GM23338 (cell line): ENCODE measurements around the gene GRIN2A. TPM values are rescaled to one million over a fixed set of nuclear protein-coding genes. Genes with fewer than 3 reads are reported as not detected.

Experiments
- ATAC-seq: fragments of 200-7000 bp; cut with Tn5 transposase; 3 replicates; pipeline ENCODE4 v1.9.1; 2020
- DNase-seq: peaks from one replicate; pipeline ENCODE4 v3.0.0-alpha.2; 2015; ENCODE audit warnings: low spot score
- H2AFZ ChIP-seq: fragments of 200-600 bp; sonication (generic); 2 replicates; pipeline ENCODE4 v1.8.0; 2016; ENCODE audit warnings: antibody characterized with exemption, mild to moderate bottlenecking, moderate library complexity
- H3F3A ChIP-seq: fragments of 200-600 bp; sonication (generic); replicated peaks from 2 replicates; pipeline ENCODE4 v1.8.0; 2017; ENCODE audit warnings: antibody characterized with exemption, mixed run types, low read depth
- H3K27ac ChIP-seq: fragments of 200-600 bp; sonication (generic); 2 replicates; pipeline ENCODE4 v1.6.1; 2016; ENCODE audit warnings: low read depth
- H3K27me3 ChIP-seq: fragments of 200-600 bp; sonication (generic); 2 replicates; pipeline ENCODE4 v1.8.0; 2016; ENCODE audit warnings: mild to moderate bottlenecking, mixed run types, moderate library complexity; ENCODE audit not compliant: insufficient read depth
- H3K36me3 ChIP-seq: fragments of 200-600 bp; sonication (generic); 2 replicates; pipeline ENCODE4 v1.8.0; 2016; ENCODE audit warnings: mild to moderate bottlenecking; ENCODE audit not compliant: insufficient read depth
- H3K4me1 ChIP-seq: fragments of 200-600 bp; sonication (generic); 2 replicates; pipeline ENCODE4 v1.8.0; 2016; ENCODE audit warnings: mild to moderate bottlenecking, moderate library complexity; ENCODE audit not compliant: insufficient read depth
- H3K4me2 ChIP-seq: fragments of 200-600 bp; sonication (generic); 2 replicates; pipeline ENCODE4 v1.7.1; 2017; ENCODE audit warnings: mixed run types
- H3K4me3 ChIP-seq: fragments of 200-600 bp; sonication (generic); 2 replicates; pipeline ENCODE4 v1.6.1; 2016; ENCODE audit warnings: mixed run types
- H3K79me2 ChIP-seq: fragments of 200-600 bp; sonication (generic); replicated peaks from 2 replicates; pipeline ENCODE4 v1.8.0; 2017; ENCODE audit warnings: mild to moderate bottlenecking; ENCODE audit not compliant: insufficient read depth
- H3K9me2 ChIP-seq: fragments of 200-600 bp; sonication (generic); 2 replicates; pipeline ENCODE4 v1.8.0; 2017; ENCODE audit not compliant: insufficient read depth
- H4K20me1 ChIP-seq: fragments of 200-600 bp; sonication (generic); replicated peaks from 2 replicates; pipeline ENCODE4 v1.8.0; 2017; ENCODE audit warnings: mild to moderate bottlenecking; ENCODE audit not compliant: insufficient read depth
- H3K27ac Mint-ChIP-seq: 2 replicates; pipeline ENCODE4 v1.8.0; 2020; ENCODE audit warnings: inconsistent platforms, mild to moderate bottlenecking, moderate library complexity, mixed read lengths
- H3K27me3 Mint-ChIP-seq: 3 replicates; pipeline ENCODE4 v1.8.0; 2022; ENCODE audit warnings: low read depth, mild to moderate bottlenecking, moderate library complexity, mixed read lengths, inconsistent platforms; ENCODE audit not compliant: insufficient read depth, poor library complexity
- H3K36me3 Mint-ChIP-seq: 3 replicates; pipeline ENCODE4 v1.8.0; 2021; ENCODE audit warnings: low read depth, mild to moderate bottlenecking, inconsistent platforms, moderate library complexity, mixed read lengths
- H3K4me1 Mint-ChIP-seq: 3 replicates; pipeline ENCODE4 v1.8.0; 2020; ENCODE audit warnings: mild to moderate bottlenecking, inconsistent platforms, mixed read lengths
- H3K4me3 Mint-ChIP-seq: 3 replicates; pipeline ENCODE4 v1.8.0; 2021; ENCODE audit warnings: moderate library complexity, mild to moderate bottlenecking, inconsistent platforms, mixed read lengths
- H3K9me3 Mint-ChIP-seq: 3 replicates; pipeline ENCODE4 v1.8.0; 2020; ENCODE audit warnings: moderate library complexity, mild to moderate bottlenecking, inconsistent platforms, mixed read lengths
- CREB1 ChIP-seq: fragments of 250-450 bp; sonication (Bioruptor Pico); IDR thresholded peaks from 2 replicates; pipeline ENCODE4 v1.5.0; 2020; ENCODE audit warnings: low read depth, mild to moderate bottlenecking, moderate library complexity
- EZH2 ChIP-seq: fragments of 200-600 bp; sonication (generic); IDR thresholded peaks from one replicate; pipeline ENCODE4 v1.8.0; 2017; ENCODE audit warnings: antibody characterized with exemption, mild to moderate bottlenecking, low read depth; ENCODE audit not compliant: unreplicated experiment
- JUNB ChIP-seq: IDR thresholded peaks from one replicate; pipeline ENCODE4 v1.6.1; 2016; ENCODE audit warnings: antibody characterized with exemption; ENCODE audit not compliant: unreplicated experiment
- NANOG ChIP-seq: IDR thresholded peaks from 2 replicates; pipeline ENCODE4 v1.6.1; 2016; ENCODE audit warnings: antibody characterized with exemption, borderline replicate concordance
- POLR2AphosphoS5 ChIP-seq: IDR thresholded peaks from 2 replicates; pipeline ENCODE4 v1.6.1; 2016; ENCODE audit warnings: antibody characterized with exemption, low read depth
- STAT1 ChIP-seq: IDR thresholded peaks from one replicate; pipeline ENCODE4 v1.6.1; 2016; ENCODE audit warnings: antibody characterized with exemption; ENCODE audit not compliant: unreplicated experiment
- ZNF331 ChIP-seq: fragments of 250-450 bp; sonication (Bioruptor Pico); IDR thresholded peaks from 2 replicates; pipeline ENCODE4 v1.5.0; 2020; ENCODE audit warnings: low read depth, mild to moderate bottlenecking, moderate library complexity
- polyA plus RNA-seq: library from polyadenylated mRNA; unstranded; fragments of >200 nt; fragmentation: Nextera tagmentation; extraction: Ambion mirVana; gene quantifications from 2 replicates; pipeline ENCODE4 v1.2.1, GENCODE V29; 2016
- total RNA-seq: library from RNA; depleted of rRNA; stranded (reverse); fragments of >200 nt; shearing (Covaris generic); gene quantifications from 2 replicates; pipeline ENCODE4 v1.2.3, GENCODE V29; 2014
- TF ChIP-seq, protein P1 (sequence below): IDR thresholded peaks from 2 replicates; pipeline ENCODE4 v1.6.1; 2016; ENCODE audit warnings: antibody characterized with exemption
- TF ChIP-seq, protein P2 (sequence below): IDR thresholded peaks from one replicate; pipeline ENCODE4 v1.6.1; 2018; ENCODE audit warnings: antibody characterized with exemption; ENCODE audit not compliant: unreplicated experiment
- TF ChIP-seq, protein P3 (sequence below), 2 experiments: fragments of 200-600 bp in 1 of 2; sonication (generic) in 1 of 2; conservative IDR thresholded peaks; 2 replicates each; pipeline versions ENCODE4 v1.5.1 to v1.6.1; 2016 to 2017; ENCODE audit warnings: antibody characterized with exemption in 2 of 2, low read depth in 2 of 2, mild to moderate bottlenecking in 2 of 2, moderate library complexity in 1 of 2

Gene GRIN2A
- total and polyA plus RNA-seq, 2 experiments from 2014 or later: 0.89 to 5.1 TPM

DNA sequence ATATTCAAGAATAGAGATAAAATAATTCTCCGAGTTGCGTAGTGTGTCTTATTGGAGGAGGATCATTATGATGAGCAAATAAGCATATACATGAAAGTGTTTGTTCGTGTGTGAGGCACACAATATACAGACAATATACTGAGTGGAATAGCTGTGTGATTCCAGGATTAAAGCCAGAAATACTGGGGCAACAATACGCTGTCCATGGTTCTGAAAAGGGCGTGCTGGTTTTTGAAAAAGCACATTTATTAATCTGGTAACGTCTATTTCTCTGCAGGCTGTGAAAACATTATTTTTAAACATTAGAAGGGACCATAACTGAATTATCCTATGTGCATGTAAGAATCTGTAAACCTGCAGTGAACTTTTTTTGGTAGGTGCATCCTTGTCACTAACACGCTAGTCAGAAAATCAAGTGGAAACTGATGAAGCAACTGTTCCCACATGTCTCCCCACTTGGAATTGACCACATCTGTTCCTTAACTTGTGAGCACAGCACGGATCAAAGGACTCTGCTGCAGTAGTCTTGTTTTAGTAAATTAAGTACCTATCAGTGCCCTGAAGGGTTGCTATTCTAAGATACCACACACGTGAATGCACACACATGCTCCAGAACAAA is 346.0 kb downstream of the GRIN2A start:
- no peak overlapping the region for H3K4me3 Mint-ChIP-seq
- no peak overlapping the region for H3K27ac Mint-ChIP-seq
- peaks cover 42% of the 10 kb centered on the region for H3K4me1 ChIP-seq
- no peaks in the 10 kb centered on the region for H3K27me3 Mint-ChIP-seq
- H3F3A ChIP-seq: no peaks in the 10 kb centered on the region
- H3K4me2 ChIP-seq: peak overlapping the region; percentile 42; the same call in 1 of the 2 replicates
- no peak overlapping the region for H3K4me3 ChIP-seq
- no peaks in the 10 kb centered on the region for H3K36me3 Mint-ChIP-seq
- DNase-seq (peak; percentile 72), ATAC-seq (no peak; the same call in 2 of the 3 replicates)
- no peaks in the 10 kb centered on the region for H4K20me1 ChIP-seq
- TF ChIP-seq, protein P1, sequence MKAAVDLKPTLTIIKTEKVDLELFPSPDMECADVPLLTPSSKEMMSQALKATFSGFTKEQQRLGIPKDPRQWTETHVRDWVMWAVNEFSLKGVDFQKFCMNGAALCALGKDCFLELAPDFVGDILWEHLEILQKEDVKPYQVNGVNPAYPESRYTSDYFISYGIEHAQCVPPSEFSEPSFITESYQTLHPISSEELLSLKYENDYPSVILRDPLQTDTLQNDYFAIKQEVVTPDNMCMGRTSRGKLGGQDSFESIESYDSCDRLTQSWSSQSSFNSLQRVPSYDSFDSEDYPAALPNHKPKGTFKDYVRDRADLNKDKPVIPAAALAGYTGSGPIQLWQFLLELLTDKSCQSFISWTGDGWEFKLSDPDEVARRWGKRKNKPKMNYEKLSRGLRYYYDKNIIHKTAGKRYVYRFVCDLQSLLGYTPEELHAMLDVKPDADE: no peak
- TF ChIP-seq, protein P2, sequence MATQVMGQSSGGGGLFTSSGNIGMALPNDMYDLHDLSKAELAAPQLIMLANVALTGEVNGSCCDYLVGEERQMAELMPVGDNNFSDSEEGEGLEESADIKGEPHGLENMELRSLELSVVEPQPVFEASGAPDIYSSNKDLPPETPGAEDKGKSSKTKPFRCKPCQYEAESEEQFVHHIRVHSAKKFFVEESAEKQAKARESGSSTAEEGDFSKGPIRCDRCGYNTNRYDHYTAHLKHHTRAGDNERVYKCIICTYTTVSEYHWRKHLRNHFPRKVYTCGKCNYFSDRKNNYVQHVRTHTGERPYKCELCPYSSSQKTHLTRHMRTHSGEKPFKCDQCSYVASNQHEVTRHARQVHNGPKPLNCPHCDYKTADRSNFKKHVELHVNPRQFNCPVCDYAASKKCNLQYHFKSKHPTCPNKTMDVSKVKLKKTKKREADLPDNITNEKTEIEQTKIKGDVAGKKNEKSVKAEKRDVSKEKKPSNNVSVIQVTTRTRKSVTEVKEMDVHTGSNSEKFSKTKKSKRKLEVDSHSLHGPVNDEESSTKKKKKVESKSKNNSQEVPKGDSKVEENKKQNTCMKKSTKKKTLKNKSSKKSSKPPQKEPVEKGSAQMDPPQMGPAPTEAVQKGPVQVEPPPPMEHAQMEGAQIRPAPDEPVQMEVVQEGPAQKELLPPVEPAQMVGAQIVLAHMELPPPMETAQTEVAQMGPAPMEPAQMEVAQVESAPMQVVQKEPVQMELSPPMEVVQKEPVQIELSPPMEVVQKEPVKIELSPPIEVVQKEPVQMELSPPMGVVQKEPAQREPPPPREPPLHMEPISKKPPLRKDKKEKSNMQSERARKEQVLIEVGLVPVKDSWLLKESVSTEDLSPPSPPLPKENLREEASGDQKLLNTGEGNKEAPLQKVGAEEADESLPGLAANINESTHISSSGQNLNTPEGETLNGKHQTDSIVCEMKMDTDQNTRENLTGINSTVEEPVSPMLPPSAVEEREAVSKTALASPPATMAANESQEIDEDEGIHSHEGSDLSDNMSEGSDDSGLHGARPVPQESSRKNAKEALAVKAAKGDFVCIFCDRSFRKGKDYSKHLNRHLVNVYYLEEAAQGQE: peak; percentile 87
- no peaks in the 10 kb centered on the region for H3K79me2 ChIP-seq
- H3K27ac ChIP-seq: peak overlapping the region; percentile 91; the same call in 1 of the 2 replicates
- H3K4me1 Mint-ChIP-seq: peaks cover 26% of the 10 kb centered on the region
- H3K27me3 ChIP-seq: no peaks in the 10 kb centered on the region
- no peak overlapping the region for H2AFZ ChIP-seq
- H3K9me3 Mint-ChIP-seq: no peaks in the 10 kb centered on the region
- H3K9me2 ChIP-seq: no peaks in the 10 kb centered on the region
- no peaks in the 10 kb centered on the region for H3K36me3 ChIP-seq

DNA sequence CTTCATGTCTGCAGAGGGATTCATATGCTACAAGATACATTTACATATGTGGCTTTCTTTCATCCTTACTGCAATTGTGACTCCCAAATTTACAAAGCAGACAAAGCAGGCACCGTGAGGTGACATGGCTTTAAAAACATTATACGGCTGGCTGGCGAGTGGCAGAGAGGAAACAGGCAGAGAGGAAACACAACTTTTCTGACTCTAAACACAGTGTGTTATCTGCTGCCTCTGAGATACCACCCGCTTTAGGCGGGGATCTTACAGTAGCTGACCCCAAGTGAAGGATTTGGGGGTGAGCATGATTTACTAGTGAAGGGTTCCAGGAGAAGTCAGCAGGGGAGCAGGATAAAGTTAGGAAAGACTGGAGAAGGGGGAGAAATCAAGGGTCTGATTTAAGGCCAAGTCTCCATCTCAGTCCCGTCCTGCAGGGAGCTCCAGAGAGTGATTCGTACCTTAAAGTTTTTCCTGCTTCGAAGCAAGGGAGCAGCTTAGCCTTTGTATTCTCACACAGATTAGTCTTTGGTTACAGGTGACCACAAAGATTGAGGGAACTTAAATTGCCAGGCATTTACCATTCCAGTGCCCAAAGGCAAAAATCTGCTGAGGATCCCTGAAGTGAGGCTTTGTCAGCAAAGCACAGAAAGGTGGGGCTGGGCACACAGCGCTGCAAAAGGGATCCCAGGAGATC is 355.0 kb downstream of the GRIN2A start:
- H3K9me3 Mint-ChIP-seq: no peaks in the 10 kb centered on the region
- H3K27me3 Mint-ChIP-seq: peaks cover 15% of the 10 kb centered on the region
- no peaks in the 10 kb centered on the region for H3K36me3 ChIP-seq
- DNase-seq (peak; percentile 49), ATAC-seq (peak; percentile 89)
- peak overlapping the region; percentile 12; the same call in 1 of the 2 replicates for H3K4me3 ChIP-seq
- H3K27ac ChIP-seq: peak overlapping the region; percentile 62
- H3K4me1 Mint-ChIP-seq: peaks cover 28% of the 10 kb centered on the region
- H3K36me3 Mint-ChIP-seq: no peaks in the 10 kb centered on the region
- H3K4me2 ChIP-seq: peak overlapping the region; percentile 28; the same call in 1 of the 2 replicates
- H3K27ac Mint-ChIP-seq: peak overlapping the region; percentile 11; the same call in 1 of the 2 replicates
- no peak overlapping the region for H3K4me3 Mint-ChIP-seq
- no peaks in the 10 kb centered on the region for H4K20me1 ChIP-seq
- H3K79me2 ChIP-seq: no peaks in the 10 kb centered on the region
- peaks cover 21% of the 10 kb centered on the region for H3K4me1 ChIP-seq
- H3F3A ChIP-seq: no peaks in the 10 kb centered on the region
- H3K27me3 ChIP-seq: no peaks in the 10 kb centered on the region
- peak overlapping the region; percentile 83 for H2AFZ ChIP-seq
- no peaks in the 10 kb centered on the region for H3K9me2 ChIP-seq
- TF ChIP-seq EZH2 (no peak), JUNB (no peak), NANOG (no peak), CREB1 (CRISPR knock-in tag) (no peak), STAT1 (no peak), POLR2AphosphoS5 (no peak), ZNF331 (CRISPR knock-in tag) (no peak)
- TF ChIP-seq, protein P3, sequence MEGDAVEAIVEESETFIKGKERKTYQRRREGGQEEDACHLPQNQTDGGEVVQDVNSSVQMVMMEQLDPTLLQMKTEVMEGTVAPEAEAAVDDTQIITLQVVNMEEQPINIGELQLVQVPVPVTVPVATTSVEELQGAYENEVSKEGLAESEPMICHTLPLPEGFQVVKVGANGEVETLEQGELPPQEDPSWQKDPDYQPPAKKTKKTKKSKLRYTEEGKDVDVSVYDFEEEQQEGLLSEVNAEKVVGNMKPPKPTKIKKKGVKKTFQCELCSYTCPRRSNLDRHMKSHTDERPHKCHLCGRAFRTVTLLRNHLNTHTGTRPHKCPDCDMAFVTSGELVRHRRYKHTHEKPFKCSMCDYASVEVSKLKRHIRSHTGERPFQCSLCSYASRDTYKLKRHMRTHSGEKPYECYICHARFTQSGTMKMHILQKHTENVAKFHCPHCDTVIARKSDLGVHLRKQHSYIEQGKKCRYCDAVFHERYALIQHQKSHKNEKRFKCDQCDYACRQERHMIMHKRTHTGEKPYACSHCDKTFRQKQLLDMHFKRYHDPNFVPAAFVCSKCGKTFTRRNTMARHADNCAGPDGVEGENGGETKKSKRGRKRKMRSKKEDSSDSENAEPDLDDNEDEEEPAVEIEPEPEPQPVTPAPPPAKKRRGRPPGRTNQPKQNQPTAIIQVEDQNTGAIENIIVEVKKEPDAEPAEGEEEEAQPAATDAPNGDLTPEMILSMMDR (conservative IDR thresholded peaks at IDR 0.05; ENCODE audit: low read depth in 2 of 2): no peak
- TF ChIP-seq, protein P2: no peak
